ENCODE measurements around the gene LRRC58.
"Not testable (repeated sequence)": the region's sequence is repeated elsewhere in the genome, so short reads cannot be mapped to it uniquely, and the experiment has no call there.

LRRC58 gene

DNA sequence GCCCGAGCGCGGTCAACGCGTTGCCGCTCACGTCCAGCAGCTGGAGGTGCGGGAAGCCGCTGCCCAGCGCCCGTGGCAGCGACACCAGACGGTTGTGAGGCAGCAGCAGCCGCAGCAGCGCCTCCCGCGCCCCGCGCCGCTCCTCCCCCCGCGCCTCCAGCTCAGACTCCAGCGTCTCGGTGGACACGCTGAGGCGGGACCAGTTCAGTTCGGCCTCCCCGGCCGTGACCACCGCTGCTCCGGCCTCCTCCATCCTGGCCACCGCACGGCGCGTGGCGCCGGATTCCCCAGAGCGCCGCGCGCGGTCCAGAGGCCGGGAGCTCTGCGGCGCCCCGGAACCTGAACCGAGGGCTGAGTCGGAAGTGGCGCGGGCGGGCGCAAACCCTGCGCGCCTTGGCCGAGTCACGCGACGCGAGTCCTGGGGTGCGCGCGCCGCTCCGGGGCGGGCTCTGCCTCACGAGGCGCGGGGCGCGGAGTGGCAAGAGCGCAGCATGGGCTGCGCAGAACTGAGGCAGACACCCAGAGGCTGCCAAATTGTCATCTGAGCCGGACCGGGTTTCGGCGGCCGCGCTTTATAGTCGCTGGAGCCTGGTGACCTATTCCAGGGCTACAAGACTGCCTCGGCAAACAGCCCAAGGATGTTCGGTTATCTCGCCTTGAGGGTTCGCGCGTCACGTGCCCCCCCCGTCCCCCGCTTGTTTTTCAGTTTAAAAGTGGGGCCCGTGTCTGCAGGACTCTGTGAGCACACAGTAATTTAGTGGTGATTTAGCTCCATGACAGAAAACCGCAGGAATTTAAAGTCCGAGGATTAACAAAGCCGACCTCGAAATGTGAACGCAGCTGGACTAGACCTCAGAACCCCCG lies at the start of gene LRRC58:
Gene LRRC58 (minus strand): TSS at position 364 of the 864 bp plus-strand sequence. CDS start 111 bp downstream, at position 253.
- DNase-seq: peak; percentile 64

DNA sequence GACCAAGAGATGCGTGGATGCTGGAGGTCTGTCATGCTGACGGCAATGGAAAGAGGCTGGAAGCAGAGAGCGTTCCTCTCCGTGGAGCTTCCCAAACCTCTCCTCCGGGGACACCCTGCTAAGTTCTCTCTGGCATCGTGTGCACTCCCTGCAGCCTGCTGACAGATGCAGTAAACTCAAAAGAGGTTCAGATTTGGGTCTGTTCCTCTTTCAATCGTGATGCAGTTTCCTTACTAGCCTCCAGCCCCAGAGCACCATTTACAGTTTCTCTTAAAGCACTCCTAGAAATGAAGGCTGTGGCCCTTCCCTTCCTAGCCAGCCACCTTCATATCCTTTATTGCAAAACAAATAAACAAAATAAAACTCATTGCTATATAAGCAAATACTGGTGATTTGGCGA lies 47.3 kb upstream of the LRRC58 start:
- no peak for DNase-seq

DNA sequence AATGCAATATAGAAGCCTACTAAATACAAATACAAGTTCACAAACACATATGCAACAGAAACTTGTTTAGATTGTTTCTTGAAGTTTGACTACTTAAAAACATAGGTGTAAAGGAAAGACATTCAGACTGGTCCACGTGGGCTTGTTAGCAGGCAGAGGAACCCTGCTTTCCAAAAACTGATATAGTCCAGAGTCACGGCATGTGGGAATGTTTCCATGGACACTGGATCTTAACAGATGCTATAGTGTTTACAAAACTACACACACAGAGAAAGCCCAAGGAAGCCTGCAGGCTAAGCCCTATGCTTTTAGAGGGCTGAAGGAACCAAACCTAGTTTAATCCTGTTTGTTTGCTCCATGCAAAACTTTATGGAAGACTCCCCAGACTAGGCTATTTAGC lies 45.2 kb upstream of the LRRC58 start:
- no peak for DNase-seq

DNA sequence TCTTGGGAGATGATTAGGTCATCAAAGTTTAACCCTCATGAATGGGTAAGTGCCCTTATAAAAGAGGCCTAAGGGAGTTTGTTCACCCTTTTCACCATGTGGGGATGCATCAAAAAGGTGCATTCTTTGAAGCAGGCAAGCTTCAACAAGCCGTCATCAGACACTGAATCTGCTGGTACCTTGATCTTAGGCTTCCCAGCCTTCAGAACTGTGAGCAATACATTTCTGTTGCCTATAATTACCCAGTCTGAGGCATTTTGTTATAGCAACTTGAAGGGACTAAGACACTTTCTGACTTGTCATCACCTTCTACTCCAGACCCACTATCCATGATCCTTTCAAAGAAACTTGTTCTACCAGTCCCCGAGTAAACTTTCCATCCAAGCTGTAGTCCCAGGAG lies 44.6 kb upstream of the LRRC58 start:
- DNase-seq: no peak

DNA sequence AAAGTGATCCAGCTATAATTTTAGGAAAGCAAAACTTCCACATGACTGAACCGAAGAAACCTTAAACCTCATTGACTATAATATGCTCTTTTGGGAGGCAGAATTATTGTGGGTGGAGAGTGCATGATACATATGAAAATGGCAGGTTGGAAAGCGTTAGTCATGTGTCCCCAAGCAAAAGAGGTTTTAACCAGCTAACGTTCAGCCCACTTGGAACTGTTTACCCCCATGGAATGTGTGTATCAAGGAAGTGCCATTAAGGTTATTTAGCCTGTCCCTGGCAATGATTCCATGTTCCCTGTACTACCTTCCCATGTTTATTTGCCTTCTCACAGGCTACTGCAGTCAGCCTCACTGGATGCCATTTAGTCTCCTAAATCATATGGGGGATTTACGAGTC lies 44.1 kb upstream of the LRRC58 start:
- no peak for DNase-seq

DNA sequence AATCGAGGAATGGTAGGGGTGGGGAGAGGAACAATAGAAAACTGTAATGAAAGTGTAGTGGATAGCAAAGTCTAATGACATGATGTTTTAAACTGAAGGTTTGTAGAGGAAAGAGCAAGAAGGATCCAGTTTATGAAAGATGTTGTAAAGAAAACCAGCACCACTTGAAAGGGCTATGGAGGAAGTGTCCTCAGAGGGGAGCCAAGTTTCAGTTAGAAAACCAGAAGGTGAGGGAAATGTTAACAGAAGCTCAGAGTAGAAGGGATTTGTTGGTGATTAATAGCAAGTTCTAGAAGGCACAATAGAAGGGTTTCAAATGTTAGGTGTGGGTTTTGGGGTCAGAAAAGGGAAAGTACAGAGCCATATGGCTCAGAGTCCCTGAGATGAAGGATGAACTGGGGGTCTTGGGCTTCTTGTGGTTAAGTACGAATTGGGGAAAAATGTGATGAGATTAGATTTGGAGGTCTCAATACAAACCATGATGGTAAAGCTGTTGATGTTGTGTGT lies 33.8 kb upstream of the LRRC58 start:
- no peak for DNase-seq

DNA sequence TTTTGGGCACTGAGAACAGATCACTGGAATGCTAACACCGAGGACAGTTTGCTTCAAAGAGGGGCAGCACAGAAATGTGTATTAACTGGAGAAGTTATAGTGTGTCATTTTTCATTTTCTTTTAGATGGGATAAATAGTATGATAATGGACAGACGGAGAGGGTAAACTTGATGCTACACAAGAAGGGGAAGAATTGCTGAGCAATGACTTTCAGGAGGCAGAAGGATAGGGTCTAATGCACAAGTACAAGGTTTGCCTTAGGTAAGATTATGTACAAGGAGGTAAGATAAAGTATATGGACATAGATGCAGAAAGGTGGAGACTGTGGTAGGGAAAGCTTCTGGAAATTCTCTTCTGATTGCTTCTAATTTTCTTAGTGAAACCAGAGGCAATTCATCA lies 32.3 kb upstream of the LRRC58 start:
- DNase-seq: no peak

DNA sequence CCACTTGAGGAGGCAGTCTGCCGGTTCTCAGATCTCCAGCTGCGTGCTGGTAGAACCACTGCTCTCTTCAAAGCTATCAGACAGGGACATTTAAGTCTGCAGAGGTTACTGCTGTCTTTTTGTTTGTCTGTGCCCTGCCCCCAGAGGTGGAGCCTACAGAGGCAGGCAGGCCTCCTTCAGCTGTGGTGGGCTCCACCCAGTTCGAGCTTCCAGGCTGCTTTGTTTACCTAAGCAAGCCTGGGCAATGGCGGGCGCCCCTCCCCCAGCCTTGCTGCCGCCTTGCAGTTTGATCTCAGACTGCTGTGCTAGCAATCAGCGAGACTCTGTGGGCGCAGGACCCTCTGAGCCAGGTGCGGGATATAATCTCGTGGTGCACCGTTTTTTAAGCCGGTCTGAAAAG lies 28.8 kb upstream of the LRRC58 start:
- not testable (repeated sequence) for DNase-seq

DNA sequence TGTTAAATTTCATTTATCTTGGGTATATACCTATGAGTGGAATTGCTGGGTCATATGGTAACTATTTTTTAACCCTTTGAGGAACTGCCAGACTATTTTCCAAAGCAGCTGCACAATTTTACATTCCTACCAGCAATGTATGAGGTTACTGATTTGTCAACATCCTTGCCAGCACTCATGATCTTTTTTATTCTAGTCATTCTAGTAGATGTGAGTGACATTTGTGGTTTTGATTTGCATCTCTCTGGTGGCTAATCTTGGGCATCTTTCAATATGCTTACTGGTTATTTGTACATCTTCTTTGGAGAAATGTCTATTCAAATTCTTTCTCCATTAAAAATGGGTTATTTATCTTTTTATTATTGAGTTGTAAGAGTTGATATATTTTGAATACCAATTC lies 21.3 kb upstream of the LRRC58 start:
- no peak for DNase-seq

DNA sequence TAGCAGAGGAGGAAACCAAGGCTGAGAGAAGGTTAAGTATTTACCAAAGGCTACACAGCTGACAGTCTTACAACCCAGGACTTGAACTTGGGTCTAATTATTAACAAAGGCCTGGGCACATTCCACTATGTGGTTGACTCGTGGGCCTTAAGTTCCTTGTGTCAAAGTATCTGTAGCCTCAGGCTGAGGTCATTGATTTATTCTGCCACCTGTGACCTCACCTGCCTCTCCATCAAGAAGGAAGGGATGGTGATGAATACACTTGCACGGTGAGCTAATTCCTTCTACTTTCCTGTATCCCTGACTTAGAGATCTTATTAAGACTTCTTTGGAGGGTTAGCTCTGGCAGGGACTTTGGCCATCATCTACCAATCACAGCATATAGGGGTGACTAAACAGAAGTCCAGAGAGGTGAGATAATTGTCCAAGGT lies 19.9 kb upstream of the LRRC58 start:
- DNase-seq: no peak

DNA sequence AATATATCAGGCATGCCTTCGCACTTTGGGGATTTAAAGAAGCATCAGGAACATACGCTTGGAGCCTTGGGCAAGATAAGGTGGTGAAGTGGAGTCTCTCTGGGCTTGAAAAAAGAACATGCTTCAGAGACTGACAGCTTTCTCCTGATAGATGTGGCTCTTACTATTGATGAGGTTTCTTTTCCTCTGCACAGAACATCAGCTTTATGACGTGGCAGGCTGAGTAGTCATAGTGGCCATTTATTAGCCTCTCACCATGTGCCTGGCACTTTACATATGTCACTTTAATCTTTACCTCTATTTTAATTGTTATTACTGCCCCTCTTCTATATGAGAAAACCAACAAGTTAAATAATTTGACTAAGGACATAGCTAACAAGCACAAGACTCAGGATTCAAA lies 19.0 kb upstream of the LRRC58 start:
- DNase-seq: no peak

DNA sequence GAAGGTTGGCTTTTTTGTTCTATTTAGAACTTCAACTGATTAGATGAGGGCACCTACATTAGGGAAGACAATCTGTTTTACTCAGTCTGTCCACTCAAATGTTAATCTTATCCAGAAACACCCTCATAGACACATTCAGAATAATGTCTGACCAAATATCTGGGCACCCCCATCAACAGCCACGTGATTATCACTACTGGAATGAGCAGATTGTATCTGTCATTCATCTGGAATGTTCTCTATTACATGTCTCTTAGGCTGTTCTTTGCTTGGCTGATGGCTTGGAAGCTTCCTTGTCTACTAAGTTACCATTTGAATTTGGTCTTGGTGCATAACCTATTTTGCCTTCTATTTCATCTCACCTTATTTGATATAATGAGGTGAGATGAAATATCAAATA lies 15.7 kb upstream of the LRRC58 start:
- DNase-seq: no peak

DNA sequence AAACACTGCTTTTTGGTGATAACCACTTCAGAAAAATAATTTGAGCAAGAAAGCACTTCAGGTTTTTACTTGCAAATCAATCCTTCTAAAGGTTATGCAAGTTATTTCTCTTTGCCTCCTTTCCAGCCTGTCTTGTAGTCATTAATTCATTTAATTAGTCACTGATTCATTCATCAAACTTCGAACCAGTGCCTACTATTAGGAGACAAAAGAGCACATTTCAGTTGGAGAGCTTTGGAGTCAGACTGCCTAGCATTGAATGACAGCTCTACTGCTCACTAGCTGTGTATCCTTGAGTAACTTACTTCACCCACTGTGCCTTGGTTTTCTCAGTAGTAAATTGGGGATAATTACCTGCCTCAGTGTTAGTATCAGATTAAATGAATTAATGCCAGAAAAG lies 14.9 kb upstream of the LRRC58 start:
- DNase-seq: no peak

DNA sequence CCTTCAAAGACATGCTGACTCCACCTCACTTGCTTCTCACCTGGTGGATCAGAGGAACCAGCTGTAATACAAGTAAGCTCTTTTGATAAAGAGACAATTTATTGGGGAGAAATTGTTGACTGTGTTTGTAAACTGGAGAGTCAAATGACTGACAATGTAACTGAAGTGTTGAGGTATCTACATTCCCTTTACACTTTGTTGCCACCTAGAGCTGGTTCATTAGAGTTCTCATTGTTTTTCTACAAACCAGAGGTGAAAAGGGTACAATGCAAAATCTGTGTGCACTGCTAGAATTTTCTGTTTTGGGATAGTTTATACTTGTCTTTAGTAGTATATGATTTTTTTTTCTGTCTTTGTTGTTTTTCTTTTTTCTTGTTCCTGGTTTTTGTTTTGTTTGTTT lies 8.7 kb upstream of the LRRC58 start:
- peak; percentile 39 for DNase-seq

DNA sequence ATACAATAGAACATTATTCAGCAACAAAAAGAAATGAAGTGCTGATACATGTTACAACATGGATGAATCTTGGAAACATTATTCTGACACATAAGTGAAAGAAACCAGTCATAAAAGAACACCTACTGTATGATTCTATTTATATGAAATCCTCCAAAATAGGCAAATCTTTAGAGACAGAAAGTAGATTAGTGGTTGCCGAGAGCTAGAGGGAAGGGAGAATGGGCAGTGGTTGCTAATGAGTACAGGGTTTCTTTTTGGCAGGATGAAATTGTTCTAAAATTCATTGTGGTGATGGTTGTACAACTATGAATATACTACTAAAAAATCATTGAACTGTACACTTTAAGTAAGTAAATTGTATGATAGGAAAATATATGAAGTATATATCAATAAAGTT lies 6.3 kb upstream of the LRRC58 start:
- DNase-seq: no peak

DNA sequence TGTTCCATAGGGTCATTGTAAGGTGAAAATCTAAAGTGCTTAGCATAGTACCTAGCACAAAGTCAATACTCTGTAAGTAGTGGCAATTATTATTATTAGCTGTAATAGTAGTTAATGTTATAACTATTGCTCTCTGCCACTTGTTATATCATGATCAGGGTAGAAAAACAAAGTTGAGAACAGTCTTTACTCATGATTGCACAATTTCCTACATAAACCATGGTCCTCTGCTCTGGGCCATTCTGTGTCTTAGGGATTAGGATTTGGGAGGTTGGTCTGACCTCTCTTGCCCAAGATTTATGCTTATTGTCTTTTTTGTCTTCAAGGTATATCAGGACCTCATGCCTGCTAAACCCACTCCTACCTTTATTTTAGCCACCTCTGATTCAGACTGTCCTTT lies 4.3 kb upstream of the LRRC58 start:
- DNase-seq: no peak

DNA sequence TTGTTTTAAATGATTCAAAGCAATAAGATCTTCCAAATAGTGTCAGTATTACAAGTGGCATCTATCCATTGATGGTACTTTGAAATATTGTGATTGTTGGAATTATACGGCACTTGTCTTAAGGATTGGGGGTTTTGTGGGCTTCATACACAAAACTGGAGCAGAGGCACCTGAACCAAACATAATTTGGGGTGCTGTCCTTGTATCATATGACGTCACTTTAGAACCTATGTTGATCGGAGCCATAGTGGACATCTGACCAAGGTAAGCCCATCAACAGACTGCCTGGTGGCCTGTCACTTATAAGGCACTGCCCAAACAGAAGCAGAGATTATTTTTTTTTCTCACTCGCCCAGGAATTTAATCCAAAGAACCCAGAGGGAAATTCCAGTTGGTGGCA lies 2.9 kb upstream of the LRRC58 start:
- DNase-seq: no peak

DNA sequence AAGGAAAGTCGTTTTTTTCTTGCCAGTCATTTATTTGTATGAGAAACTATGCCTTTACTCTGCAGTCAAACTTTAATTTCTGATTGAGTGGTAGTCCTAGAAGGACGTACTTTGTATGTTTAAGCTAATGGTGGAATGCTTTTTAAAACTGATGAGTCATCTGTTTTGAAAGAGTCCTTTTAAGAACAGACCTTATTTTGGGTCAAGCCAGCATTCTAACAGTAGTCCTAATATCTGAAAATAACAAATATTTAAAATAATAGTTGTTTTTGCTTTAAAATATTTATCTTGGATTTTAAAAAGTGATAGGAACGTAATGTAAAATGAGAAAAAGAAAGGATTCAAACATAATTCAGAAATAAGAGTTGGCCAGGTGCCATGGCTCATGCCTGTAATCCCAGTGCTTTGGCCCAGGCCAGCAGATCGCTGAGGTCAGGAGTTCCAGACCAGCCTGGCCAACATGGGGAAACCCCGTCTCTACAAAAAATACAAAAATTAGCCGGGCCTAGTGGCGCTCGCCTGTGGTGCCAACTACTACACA lies 1.3 kb upstream of the LRRC58 start:
- DNase-seq: no peak

DNA sequence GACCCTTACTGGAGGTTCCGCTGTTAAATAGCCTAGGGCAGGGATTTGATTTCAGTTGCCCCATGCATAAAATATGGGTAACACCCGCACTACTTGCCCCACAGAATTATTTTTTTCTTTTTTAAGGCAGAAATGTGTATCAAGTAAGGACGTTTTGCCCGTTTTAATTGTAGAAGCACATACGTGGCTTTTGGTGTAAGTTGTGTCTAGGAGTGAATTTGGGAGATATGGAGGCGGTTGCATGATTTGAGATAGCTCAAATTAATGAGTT lies 636 bp upstream of the LRRC58 start:
- DNase-seq: no peak

DNA sequence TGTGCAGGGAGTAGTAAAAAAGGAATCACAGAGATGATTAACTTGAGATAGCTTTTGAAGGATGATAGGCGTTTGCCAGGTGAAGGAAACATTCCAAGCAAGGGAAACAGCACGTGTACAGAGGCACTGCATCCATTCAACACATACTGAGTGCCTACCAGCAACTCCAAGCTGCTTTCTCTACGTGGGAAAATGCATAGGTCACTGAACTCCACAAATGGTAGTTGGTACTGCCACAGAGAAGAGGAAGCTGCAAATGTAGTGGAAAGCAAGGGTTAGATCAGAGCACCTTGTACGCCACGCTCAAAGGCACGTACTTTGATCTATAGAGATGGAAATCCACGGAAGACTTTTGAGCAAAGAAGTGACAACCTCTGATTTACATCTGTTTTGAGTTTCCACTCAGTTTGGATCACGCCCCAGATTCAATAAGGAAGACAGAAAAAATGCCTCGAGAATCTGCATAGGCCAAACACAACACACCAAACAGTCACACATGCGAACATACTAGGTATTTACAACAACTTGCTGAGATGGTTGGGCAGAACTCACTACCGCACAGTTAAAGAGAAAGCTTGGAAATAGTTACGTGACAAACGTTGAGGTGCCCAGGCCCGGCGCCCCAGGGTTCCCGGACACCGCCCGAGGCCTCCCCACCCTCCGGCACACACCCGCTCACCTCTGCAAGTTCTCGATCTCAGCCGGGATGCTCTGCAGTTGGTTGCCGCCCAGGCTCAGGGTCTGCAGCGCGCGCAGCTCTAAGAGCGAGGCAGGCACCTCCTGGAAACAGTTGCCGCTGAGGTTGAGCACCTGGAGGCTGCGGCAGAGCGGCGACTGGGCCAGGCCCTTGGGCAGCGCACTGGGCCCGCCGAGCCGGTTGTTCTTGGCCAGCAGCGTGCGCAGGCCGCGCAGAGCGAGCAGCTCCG lies 826 bp downstream of the LRRC58 start:
- no peak for DNase-seq

DNA sequence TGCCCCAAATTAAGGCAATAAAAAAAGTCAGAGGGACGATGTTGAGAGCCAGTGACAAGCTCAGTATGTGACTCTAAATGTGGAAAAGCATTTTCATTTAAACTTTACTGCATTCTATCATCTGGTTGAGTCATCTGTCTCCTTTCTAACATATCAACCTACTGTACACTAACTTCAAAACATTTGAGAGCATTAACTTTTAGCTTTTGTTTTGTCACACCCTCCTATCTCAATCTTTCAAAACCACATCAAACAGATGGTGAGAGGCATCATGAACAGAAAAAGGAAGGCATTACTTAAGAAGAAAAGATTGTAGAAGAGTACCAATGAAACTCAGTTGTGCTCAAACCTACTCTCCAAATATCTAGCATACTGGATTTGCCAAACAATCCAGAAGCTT lies 4.8 kb downstream of the LRRC58 start:
- DNase-seq: no peak

DNA sequence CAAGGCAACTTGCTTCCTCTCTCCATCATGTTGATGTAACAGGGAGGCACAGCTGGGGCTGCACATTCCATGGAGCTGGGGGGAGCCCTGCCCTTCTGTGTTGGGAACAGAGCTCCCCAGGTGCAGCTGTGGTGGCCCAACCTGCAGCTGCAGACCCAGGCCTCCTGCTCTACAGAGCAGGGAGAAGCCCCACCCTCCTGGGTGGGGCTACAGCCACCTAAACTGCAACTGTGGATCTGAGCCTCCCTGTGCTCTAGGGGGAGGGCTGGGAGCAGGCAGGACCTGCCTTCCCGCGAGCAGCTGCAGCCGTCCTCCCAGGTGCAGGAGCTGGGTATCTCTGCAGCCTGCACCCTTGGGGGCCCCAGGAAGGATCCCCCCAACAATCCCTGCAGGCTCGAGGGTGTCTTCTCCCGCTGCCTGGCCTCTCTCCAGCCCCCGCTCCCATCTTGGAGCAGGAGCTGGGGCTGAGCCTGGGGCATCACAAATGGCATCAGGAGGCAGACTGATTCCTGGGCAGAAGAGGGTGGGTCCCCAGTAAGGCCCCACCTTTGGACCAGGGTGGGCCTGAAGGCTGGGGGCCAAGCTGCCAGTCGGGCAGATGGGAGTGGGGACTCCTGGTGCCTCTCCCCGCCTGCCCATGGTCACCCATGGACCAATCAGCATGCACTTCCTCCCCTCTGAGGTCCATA lies 7.4 kb downstream of the LRRC58 start:
- no peak for DNase-seq

DNA sequence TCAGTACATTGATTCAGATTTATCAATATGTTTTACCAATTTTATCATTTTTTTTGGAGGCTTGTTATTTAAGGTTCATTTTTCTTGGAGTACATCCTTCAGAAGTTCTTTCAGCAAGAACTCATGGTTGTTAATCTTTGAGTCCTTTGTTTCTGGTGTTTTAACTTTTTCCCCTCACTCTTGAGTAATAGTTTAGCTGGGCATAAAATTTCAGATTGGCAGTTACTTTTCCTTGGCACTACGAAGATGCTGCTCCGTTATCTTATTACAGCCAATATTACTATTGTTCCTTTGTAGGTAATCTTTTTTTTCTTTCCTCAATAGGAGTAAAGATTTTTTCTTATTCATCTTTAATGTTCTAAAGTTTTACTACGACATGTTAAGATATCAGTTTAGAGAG lies 9.8 kb downstream of the LRRC58 start:
- no peak for DNase-seq
